GM19438 (cell line): ENCODE results near the gene NDUFV1.
"Not testable (repeated sequence)": the region's sequence is repeated elsewhere in the genome, so short reads cannot be mapped to it uniquely, and the experiment has no call there.

Experiments used
- ATAC-seq: cut with Tn5 transposase; IDR thresholded peaks from one replicate; pipeline ENCODE4 v1.9.1; 2021; ENCODE audit warnings: low read depth; ENCODE audit not compliant: unreplicated experiment

NDUFV1 gene

GRCh38 chr11:67606492-67607295 lies at the start of gene NDUFV1:
Gene NDUFV1 (plus strand): TSS chr11:67606936. CDS start chr11:67607005, 69 bp downstream.
- ATAC-seq = peak; percentile 95

GRCh38 chr11:67558084-67558772 lies 48.5 kb upstream of the NDUFV1 start:
- no peak for ATAC-seq

GRCh38 chr11:67561971-67562619 lies 44.6 kb upstream of the NDUFV1 start:
- peak; percentile 47 for ATAC-seq

GRCh38 chr11:67562963-67563704 lies 43.6 kb upstream of the NDUFV1 start:
- ATAC-seq = no peak

DNA sequence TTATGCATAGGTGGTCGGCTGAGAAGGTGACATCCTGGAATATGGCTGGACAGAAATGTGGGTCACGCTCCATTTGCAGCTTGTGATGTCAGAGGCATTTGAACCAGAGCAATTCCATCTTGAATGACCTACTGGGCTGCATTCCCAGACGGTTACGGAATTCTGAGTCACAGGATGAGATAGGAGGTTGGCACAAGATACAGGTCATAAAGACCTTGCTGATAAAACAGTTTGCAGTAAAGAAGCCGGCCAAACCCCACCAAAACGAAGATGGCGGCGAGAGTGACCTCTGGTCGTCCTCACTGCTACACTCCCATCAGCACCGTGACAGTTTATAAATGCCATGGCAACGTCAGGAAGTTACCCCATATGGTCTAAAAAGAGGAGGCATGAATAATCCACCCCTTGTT lies 43.0 kb upstream of the NDUFV1 start:
- not testable (repeated sequence) for ATAC-seq

DNA sequence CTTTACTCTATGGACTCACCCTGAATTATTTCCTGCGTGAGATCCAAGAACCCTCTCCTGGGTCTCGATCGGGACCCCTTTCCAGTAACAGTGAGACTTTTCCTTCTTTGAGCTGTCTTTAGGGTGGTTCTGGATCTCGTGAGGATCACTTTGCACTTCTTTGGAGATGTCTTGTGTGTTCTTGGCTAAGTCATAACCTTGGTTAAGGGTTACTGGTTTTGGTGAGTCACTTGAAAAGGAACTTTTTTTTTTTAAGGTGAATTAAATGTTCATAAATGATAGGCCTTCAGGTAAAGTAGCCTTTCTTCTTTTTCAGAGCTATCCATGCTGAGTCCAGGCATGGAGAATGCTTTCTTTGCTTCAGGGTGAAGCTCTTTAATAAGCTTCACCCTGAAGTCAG lies 42.5 kb upstream of the NDUFV1 start:
- no peak for ATAC-seq

- no peak for ATAC-seq
Measured at GRCh38 chr11:67571443-67571842, 35.3 kb upstream of the NDUFV1 start.

DNA sequence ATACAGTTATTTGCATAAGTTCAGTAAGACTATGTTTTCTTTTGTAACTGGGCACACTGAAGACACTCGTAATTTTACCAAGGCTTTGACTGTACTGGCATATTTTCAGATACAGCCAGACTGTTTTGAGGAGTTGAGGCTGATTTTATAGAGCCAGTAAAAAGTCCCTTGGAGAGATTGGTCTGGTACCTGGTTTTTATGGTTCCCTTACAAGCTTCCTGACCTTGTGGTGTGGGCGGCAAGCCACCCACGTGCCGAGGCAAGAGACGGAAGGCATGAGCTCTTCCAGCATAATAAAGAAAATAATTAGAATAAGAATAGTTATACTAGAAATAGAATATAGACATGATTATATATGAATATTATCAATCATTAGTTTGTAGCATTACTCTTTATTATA lies 34.4 kb upstream of the NDUFV1 start:
- no peak for ATAC-seq

DNA sequence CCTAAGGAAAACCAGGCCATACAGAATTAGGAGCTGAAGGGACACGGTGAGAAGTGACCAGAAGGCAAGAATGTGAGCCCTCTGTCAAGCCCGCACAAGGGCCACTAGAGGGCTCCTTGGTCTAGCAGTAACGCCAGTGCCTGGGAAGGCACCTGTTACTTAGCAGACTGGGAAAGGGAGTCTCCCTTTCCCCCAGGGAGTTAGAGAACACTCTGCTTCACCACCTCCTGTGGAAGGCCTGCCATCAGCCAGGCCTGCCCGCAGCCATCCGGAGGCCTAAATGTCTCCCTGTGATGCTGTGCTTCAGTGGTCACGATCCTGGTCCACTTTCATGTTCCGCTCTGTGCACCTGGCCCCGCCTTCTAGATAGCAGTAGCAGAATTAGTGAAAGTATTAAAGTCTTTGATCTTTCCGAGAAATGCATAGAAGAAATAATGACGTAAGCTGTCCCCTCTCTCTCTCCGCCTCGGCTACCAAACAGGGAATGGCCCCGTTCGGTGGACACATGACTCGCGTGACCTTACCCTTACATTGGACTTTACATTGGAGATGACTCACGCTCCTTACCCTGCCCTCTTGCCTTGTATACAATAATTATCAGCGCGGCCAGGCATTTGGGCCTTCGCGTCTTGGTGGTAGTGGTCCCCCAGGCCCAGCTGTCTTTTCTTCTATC lies 33.9 kb upstream of the NDUFV1 start:
- no peak for ATAC-seq

- no peak for ATAC-seq
Measured at GRCh38 chr11:67574938-67575337, 31.8 kb upstream of the NDUFV1 start.

GRCh38 chr11:67576735-67577475 lies 29.8 kb upstream of the NDUFV1 start:
- no peak for ATAC-seq

DNA sequence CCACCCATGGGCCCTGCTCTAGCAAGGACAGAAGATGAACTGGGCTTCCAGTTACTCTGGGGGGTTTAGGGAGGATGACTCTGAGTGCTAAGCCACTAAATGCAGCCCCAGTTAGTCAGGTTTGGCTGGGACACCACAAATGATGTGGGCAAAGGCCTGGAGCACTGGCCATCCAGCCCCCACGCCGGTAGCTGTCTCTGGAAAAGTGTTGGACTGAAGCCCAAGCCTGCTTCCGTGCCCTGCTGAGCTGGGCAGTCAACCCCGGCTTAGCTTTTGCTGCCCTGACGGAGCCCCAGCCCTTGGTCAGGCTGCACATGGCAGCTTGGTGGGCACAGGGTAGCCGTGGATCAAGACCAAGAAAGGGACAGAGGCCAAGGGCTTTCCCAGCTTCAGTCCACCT lies 28.8 kb upstream of the NDUFV1 start:
- ATAC-seq = no peak

DNA sequence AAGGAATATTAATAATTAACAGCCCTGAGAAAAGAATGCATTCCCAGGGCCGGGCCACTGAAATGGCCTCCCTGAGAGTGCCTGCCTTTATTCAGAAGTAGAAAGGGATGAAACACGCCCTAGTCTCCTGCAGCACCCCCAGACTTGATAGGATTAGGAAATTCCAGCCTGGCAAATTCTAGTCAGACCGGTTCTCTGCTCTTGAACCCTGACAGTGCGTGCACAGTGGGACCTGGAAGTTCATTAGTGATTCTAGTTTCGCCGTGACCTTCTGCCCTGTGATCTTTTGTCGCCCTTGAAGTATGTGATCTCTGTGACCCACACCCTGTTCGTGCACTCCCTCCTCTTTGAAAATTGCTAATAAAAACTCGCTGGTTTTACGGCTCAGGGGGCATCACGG lies 25.3 kb upstream of the NDUFV1 start:
- no peak for ATAC-seq

DNA sequence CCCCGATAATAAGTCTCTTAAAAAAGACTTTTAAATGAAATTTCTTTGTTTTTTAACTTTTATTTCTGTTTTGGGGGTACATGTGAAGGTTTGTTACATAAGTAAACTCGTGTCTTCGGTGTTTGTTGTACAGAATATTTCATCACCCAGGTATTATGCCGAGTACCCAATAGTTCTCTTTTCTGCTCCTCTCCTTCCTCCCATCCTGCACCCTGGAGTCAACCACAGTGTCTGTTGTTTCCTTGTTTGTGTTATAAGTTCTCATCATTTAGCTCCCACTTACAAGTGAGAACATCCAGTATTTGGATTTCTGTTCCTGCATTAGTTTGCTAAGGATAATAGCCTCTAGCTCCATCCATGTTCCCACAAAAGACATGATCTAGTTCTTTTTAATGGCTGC lies 24.7 kb upstream of the NDUFV1 start:
- ATAC-seq = no peak

DNA sequence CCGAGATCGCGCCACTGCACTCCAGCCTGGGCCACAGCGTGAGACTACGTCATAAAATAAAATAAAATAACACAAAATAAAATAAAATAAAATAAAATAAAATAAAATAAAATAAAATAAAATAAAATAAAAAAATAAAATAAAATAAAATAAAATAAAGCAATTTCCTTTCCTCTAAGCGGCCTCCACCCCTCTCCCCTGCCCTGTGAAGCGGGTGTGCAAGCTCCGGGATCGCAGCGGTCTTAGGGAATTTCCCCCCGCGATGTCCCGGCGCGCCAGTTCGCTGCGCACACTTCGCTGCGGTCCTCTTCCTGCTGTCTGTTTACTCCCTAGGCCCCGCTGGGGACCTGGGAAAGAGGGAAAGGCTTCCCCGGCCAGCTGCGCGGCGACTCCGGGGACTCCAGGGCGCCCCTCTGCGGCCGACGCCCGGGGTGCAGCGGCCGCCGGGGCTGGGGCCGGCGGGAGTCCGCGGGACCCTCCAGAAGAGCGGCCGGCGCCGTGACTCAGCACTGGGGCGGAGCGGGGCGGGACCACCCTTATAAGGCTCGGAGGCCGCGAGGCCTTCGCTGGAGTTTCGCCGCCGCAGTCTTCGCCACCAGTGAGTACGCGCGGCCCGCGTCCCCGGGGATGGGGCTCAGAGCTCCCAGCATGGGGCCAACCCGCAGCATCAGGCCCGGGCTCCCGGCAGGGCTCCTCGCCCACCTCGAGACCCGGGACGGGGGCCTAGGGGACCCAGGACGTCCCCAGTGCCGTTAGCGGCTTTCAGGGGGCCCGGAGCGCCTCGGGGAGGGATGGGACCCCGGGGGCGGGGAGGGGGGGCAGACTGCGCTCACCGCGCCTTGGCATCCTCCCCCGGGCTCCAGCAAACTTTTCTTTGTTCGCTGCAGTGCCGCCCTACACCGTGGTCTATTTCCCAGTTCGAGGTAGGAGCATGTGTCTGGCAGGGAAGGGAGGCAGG lies 23.2 kb upstream of the NDUFV1 start, which contains the start of gene GSTP1:
Gene GSTP1 (plus strand): TSS at position 566 of the 958 bp plus-strand sequence. CDS start 32 bp downstream, at position 598.
- peak; percentile 61 for ATAC-seq

DNA sequence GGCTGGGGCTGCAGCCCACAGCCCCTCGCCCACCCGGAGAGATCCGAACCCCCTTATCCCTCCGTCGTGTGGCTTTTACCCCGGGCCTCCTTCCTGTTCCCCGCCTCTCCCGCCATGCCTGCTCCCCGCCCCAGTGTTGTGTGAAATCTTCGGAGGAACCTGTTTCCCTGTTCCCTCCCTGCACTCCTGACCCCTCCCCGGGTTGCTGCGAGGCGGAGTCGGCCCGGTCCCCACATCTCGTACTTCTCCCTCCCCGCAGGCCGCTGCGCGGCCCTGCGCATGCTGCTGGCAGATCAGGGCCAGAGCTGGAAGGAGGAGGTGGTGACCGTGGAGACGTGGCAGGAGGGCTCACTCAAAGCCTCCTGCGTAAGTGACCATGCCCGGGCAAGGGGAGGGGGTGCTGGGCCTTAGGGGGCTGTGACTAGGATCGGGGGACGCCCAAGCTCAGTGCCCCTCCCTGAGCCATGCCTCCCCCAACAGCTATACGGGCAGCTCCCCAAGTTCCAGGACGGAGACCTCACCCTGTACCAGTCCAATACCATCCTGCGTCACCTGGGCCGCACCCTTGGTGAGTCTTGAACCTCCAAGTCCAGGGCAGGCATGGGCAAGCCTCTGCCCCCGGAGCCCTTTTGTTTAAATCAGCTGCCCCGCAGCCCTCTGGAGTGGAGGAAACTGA lies 22.4 kb upstream of the NDUFV1 start:
- peak; percentile 10 for ATAC-seq
